ENCODE measurements around the gene ANKRD29. TPM values are rescaled to one million over a fixed set of nuclear protein-coding genes. Genes with fewer than 3 reads are reported as not detected.

The ANKRD29 gene
- total and polyA plus RNA-seq, 2 of the 4 experiments (the other 2 are of a cell fraction): 0.18 to 0.31 TPM

DNA sequence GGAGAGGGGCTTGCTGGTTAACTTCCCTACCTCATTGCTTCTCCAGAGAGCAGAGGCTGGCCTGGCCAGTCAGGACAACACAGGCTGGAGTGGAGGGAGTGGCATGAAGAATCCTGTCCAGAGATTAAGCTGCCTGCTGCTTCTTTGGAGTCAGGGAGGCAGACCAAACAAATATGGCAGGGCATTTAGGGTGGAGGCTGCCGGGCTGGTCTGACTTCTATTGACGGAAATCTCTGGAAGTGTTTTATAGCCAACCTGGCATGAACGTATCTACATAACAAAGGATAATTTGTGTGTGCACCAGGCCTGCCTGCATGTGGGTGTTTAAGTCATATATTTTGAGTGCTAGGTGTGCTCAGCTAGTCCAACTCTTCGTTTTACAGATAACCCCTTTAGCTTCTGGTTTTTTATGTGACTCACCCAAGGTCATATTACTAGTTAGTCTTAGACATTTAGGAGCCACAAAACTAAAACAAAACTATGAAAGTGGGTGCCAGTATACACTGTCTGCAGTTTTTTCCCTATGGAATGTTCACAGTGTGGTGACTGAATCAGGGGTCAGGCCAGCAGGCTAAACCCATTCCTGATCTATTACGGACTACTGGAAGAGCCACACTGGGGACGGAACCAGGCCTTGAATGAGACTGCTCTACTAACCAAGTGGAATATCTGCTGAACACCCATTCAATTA is 81.9 kb downstream of the ANKRD29 start (continued):
- TF ChIP-seq USF2 (IDR thresholded peaks at IDR 0.05; ENCODE audit: low read depth, low read length) (no peak), RCOR1 (IDR thresholded peaks at IDR 0.05; ENCODE audit: insufficient replicate concordance, low read length) (peak; percentile 92), RFX5 (IDR thresholded peaks at IDR 0.05; ENCODE audit: low read depth, low read length) (no peak), POLR2A (IDR thresholded peaks at IDR 0.05; ENCODE audit: low read depth, low read length) (no peak), NFE2L2 (IDR thresholded peaks at IDR 0.05; ENCODE audit: low read depth, low read length) (peak; percentile 7; the same call in 1 of the 2 replicates), MAFK (IDR thresholded peaks at IDR 0.05; ENCODE audit: low read depth, low read length) (peak; percentile 65), CHD1 (IDR thresholded peaks at IDR 0.05; ENCODE audit: low read depth, low read length) (no peak)

Measured in IMR-90 (cell line).